Loucy (cell line): ENCODE results near the gene AGPS.

Experiments
- H2AFZ ChIP-seq: fragments of 200-600 bp; sonication (generic); 2 replicates; pipeline ENCODE4 v1.6.0; 2016; ENCODE audit warnings: antibody characterized with exemption, mild to moderate bottlenecking, low read length, moderate library complexity
- H3F3A ChIP-seq: fragments of 200-600 bp; 2 replicates; pipeline ENCODE4 v1.6.0; 2016; ENCODE audit warnings: antibody characterized with exemption, low read depth, mild to moderate bottlenecking
- H3K27me3 ChIP-seq: fragments of 200-600 bp; sonication (generic); 2 replicates; pipeline ENCODE4 v1.6.1; 2014; ENCODE audit warnings: low read length, mild to moderate bottlenecking; ENCODE audit not compliant: insufficient read depth, poor library complexity, severe bottlenecking
- H3K36me3 ChIP-seq: fragments of 200-600 bp; sonication (generic); 2 replicates; pipeline ENCODE4 v1.6.1; 2016; ENCODE audit warnings: low read length; ENCODE audit not compliant: insufficient read depth
- H3K4me1 ChIP-seq: fragments of 200-600 bp; sonication (generic); 2 replicates; pipeline ENCODE4 v1.5.1; 2014; ENCODE audit warnings: low read length, mild to moderate bottlenecking; ENCODE audit not compliant: insufficient read depth, poor library complexity, severe bottlenecking
- H3K4me2 ChIP-seq: fragments of 200-600 bp; sonication (generic); 2 replicates; pipeline ENCODE4 v1.6.0; 2014; ENCODE audit warnings: antibody characterized with exemption, low read length, low read depth, mild to moderate bottlenecking; ENCODE audit not compliant: poor library complexity, severe bottlenecking
- H3K4me3 ChIP-seq: fragments of 200-600 bp; sonication (generic); 2 replicates; pipeline ENCODE4 v1.5.1; 2014; ENCODE audit warnings: low read length, mild to moderate bottlenecking, mixed read lengths; ENCODE audit not compliant: poor library complexity, severe bottlenecking
- H3K79me2 ChIP-seq: fragments of 200-600 bp; sonication (generic); 2 replicates; pipeline ENCODE4 v1.6.1; 2014; ENCODE audit warnings: low read length; ENCODE audit not compliant: insufficient read depth
- H3K9ac ChIP-seq: fragments of 200-600 bp; sonication (generic); 2 replicates; pipeline ENCODE4 v1.6.0; 2014; ENCODE audit warnings: mild to moderate bottlenecking, low read depth, low read length, moderate library complexity; ENCODE audit not compliant: poor library complexity, severe bottlenecking
- H3K9me2 ChIP-seq: fragments of 200-600 bp; sonication (generic); replicated peaks from 2 replicates; pipeline ENCODE4 v1.6.1; 2016; ENCODE audit warnings: low read depth, low read length, mixed read lengths
- H3K9me3 ChIP-seq: fragments of 200-600 bp; sonication (generic); 2 replicates; pipeline ENCODE4 v1.6.1; 2014; ENCODE audit warnings: mild to moderate bottlenecking, antibody characterized with exemption, low read length, low read depth; ENCODE audit not compliant: insufficient read depth
- H4K20me1 ChIP-seq: fragments of 200-600 bp; sonication (generic); 2 replicates; pipeline ENCODE4 v1.6.0; 2014; ENCODE audit warnings: antibody characterized with exemption, low read length, mild to moderate bottlenecking; ENCODE audit not compliant: insufficient read depth, poor library complexity, severe bottlenecking
- EZH2phosphoT487 ChIP-seq: fragments of 200-600 bp; IDR thresholded peaks from 2 replicates; pipeline ENCODE4 v1.6.1; 2018; ENCODE audit warnings: antibody characterized with exemption, mild to moderate bottlenecking, moderate library complexity, borderline replicate concordance
- TF ChIP-seq, protein P1 (sequence below): fragments of 200-600 bp; sonication (generic); conservative IDR thresholded peaks from 2 replicates; pipeline ENCODE4 v1.5.1; 2014; ENCODE audit warnings: mild to moderate bottlenecking, antibody characterized with exemption, low read length

AGPS gene

GRCh38 chr2:177476897-177477296, 84.3 kb downstream of the AGPS start:
- Histone ChIP-seq H3K9me3 (peaks cover 13% of the 10 kb centered on the region), H2AFZ (no peak overlapping the region), H3K79me2 (no peaks in the 10 kb centered on the region), H4K20me1 (no peaks in the 10 kb centered on the region), H3K4me2 (no peak overlapping the region), H3F3A (0 out of 2 replicates have a peak, but pooled peaks cover 2% of the 10 kb centered on the region), H3K36me3 (peaks cover 51% of the 10 kb centered on the region), H3K4me1 (no peaks in the 10 kb centered on the region), H3K9me2 (no peaks in the 10 kb centered on the region), H3K4me3 (no peak overlapping the region), H3K27me3 (no peaks in the 10 kb centered on the region), H3K9ac (no peak overlapping the region)
- TF ChIP-seq, protein P1, sequence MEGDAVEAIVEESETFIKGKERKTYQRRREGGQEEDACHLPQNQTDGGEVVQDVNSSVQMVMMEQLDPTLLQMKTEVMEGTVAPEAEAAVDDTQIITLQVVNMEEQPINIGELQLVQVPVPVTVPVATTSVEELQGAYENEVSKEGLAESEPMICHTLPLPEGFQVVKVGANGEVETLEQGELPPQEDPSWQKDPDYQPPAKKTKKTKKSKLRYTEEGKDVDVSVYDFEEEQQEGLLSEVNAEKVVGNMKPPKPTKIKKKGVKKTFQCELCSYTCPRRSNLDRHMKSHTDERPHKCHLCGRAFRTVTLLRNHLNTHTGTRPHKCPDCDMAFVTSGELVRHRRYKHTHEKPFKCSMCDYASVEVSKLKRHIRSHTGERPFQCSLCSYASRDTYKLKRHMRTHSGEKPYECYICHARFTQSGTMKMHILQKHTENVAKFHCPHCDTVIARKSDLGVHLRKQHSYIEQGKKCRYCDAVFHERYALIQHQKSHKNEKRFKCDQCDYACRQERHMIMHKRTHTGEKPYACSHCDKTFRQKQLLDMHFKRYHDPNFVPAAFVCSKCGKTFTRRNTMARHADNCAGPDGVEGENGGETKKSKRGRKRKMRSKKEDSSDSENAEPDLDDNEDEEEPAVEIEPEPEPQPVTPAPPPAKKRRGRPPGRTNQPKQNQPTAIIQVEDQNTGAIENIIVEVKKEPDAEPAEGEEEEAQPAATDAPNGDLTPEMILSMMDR, result no peak
- no peak for TF ChIP-seq EZH2phosphoT487

DNA sequence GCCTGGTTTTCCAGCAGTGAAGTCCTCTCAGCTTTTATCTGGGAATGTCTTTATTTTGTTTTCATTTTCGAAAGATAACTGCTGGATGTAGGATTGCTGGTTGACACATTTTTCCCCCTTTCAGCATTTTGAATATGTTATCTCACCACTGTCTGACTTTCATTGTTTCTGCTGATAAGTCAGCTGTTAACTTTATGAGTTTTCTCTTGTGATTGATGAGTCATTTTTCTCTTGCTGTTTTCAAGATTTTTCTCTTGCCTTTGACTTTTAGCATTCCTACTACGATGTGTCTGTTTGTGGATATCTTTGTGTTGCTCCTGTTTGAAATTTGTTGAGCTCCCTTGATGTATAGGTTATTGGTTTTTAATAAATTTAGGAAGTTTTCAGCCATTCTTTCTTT, 85.5 kb downstream of the AGPS start:
- no peak overlapping the region for H3K4me2 ChIP-seq
- no peak overlapping the region for H2AFZ ChIP-seq
- H3K9me3 ChIP-seq, result peaks cover 7% of the 10 kb centered on the region; the same call in 1 of the 2 replicates
- H3K4me1 ChIP-seq, result no peaks in the 10 kb centered on the region
- 0 out of 2 replicates have a peak, but pooled peaks cover 2% of the 10 kb centered on the region for H3F3A ChIP-seq
- no peaks in the 10 kb centered on the region for H3K79me2 ChIP-seq
- TF ChIP-seq EZH2phosphoT487, result no peak
- TF ChIP-seq, protein P1, result no peak
- H3K27me3 ChIP-seq, result no peaks in the 10 kb centered on the region
- no peaks in the 10 kb centered on the region for H3K9me2 ChIP-seq
- peaks cover 45% of the 10 kb centered on the region for H3K36me3 ChIP-seq
- H3K4me3 ChIP-seq, result no peak overlapping the region
- no peaks in the 10 kb centered on the region for H4K20me1 ChIP-seq
- no peak overlapping the region for H3K9ac ChIP-seq

DNA sequence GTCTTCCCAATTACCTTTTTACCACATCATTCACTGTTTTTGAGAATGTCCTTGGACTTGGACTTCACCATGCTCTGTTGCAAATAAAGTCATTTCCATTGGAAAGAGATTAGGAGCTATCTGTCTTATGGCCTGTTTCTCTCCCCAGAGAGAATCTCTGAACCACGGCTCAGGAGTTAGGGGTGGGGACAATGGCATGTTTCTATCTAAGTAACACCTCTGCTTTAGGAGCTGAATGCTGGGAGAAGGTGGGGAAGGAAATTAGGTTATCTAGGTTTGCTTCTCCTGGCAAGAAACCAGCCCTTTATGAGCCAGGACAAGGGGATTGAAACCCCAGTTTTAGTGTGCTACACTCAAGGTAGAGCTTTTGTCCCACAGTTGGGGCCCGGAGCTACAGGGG, 86.3 kb downstream of the AGPS start:
- TF ChIP-seq EZH2phosphoT487, result no peak
- TF ChIP-seq, protein P1, result no peak
- H2AFZ ChIP-seq, result no peak overlapping the region
- 0 out of 2 replicates have a peak, but pooled peaks cover 2% of the 10 kb centered on the region for H3F3A ChIP-seq
- H3K4me2 ChIP-seq, result no peak overlapping the region
- H3K27me3 ChIP-seq, result no peaks in the 10 kb centered on the region
- H3K4me3 ChIP-seq, result no peak overlapping the region
- no peaks in the 10 kb centered on the region for H4K20me1 ChIP-seq
- H3K9me3 ChIP-seq, result peaks cover 7% of the 10 kb centered on the region; the same call in 1 of the 2 replicates
- no peak overlapping the region for H3K9ac ChIP-seq
- H3K79me2 ChIP-seq, result no peaks in the 10 kb centered on the region
- no peaks in the 10 kb centered on the region for H3K9me2 ChIP-seq
- peaks cover 44% of the 10 kb centered on the region for H3K36me3 ChIP-seq
- no peaks in the 10 kb centered on the region for H3K4me1 ChIP-seq
